Activated CD4-positive, alpha-beta T cell treated with anti-CD3 and anti-CD28 coated beads, Interleukin-2, amount 50 U/mL, for 48 hours (primary cell): ENCODE measurements around the gene UBQLN1.
"Not testable (repeated sequence)": the region's sequence is repeated elsewhere in the genome, so short reads cannot be mapped to it uniquely, and the experiment has no call there.

Experiments
- DNase-seq, 2 experiments: peaks; one replicate each; pipeline ENCODE4 v3.0.0-alpha.2; 2020

UBQLN1 gene

DNA sequence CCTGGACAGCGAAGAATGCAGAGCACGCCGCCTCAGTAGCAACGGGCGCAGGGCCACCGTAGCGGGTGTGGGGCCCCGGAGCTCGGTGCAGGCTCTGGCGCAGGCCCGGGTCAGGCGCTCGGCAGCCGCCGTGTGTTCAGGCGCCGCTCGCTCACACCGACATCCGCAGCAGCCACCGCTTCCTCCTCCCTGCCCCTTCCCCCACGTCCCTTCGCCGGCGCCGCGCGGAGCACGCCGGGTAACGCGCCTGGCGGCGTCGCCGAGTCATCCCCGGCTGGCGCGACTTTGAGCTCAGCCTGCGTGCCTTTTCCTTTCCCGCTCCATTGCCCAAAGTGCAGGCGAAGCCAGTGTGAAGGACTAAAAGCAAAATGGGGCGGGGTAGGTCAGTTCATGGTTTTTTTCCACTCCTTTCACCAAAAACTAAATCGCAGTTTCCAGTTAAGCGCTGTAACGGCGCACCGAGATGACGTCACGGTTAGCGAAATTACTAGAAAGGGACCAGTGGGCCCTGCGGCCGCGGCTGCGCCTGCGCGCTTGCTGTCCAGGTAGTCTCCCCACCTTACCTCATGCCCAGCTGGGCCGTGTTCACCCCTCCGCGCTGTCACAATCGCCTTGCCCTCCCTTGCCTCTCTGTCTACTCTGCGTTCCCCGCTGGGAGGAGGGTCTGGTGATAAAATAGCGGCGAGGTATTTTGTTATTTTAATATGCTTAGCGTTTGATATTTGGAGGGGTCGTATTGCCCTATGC, at the start of gene UBQLN1:
Gene UBQLN1, minus strand, starts transcription at position 191 of the 747 bp plus-strand sequence. CDS start 279 bp downstream, outside the sequence.
- DNase-seq = peak; percentile 90 to 93

DNA sequence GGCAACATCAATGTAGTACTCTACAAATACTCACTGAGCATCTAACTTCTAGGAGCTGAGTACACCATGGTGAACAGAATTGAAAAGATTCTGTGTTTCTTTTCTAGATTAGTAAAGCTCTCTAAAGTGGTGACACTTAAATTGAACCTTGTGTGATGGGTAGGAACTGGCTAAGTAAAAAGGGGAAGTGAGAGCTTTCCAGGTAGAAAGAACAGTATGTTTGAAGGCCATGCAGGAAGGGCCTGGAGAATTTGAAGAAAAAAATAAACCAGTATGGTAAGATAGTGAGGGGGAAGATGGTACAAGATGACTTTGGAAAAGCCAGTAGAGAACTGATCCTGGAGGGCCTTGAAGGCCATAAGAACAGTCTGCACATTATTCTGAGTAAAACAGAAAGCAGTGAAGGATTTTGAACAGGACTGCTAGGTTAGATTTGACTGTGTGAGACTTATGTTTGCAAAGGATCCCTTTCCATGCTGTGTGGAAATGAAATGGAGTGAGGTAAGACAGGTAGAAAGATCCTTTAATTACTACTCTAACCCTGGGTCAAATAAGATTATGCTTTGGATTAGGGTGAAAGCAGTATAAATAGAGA, 46.7 kb upstream of the UBQLN1 start:
- DNase-seq = no peak

DNA sequence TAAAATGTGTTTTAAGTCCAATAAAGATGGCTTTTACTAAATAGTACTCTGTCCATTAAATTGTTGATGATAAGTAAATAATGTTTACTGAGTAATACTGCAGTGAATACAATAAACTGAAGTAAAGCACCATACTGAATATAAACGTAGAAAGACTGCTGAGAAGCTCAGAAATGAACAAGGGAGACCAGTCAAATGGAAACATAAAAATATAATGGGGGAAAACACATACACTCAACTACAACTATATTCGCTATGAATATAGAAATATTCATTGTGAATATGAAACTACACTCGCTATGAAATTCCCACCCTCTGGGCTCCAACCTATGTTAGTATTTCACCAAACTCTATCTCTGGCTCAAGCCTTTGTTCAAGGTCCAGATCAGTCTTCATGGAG, 41.9 kb upstream of the UBQLN1 start:
- no peak for DNase-seq

DNA sequence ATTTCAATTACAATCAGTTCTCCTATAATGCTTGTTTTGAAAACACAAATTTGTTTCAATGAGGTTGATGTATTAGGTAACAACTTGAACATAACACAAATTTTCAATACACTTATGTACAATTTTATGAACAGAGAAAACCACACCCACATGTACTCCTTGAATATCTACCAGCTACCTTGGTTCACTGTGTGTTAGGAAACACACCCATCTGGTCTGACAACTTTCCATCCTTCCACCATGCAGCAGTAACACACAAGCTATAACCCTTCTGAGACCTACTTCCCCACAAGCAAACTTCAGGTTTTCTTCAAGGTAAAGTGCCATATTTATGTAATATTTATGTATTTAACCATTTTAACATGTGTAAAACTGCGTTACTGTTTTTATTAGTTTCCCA, 36.4 kb upstream of the UBQLN1 start:
- DNase-seq = no peak

- DNase-seq = no peak
These were observed 26.0 kb upstream of the UBQLN1 start for GRCh38 chr9:83733739-83734138.

DNA sequence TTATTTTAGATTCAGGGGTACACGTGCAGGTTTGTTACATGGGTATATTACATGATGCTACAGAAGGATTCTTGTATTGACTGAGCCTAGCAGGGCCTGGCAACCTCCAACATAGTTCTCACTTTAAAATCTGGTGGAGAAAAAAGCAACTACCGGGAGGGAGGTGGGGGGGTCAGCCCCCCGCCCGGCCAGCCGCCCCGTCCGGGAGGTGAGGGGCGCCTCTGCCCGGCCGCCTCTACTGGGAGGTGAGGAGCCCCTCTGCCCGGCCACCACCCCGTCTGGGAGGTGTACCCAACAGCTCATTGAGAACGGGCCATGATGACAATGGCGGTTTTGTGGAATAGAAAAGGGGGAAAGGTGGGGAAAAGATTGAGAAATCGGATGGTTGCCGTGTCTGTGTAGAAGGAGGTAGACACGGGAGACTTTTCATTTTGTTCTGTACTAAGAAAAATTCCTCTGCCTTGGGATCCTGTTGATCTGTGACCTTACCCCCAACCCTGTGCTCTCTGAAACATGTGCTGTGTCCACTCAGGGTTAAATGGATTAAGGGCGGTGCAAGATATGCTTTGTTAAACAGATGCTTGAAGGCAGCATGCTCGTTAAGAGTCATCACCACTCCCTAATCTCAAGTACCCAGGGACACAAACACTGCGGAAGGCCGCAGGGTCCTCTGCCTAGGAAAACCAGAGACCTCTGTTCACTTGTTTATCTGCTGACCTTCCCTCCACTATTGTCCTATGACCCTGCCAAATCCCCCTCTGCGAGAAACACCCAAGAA, 21.0 kb upstream of the UBQLN1 start:
- DNase-seq = not testable (repeated sequence)

DNA sequence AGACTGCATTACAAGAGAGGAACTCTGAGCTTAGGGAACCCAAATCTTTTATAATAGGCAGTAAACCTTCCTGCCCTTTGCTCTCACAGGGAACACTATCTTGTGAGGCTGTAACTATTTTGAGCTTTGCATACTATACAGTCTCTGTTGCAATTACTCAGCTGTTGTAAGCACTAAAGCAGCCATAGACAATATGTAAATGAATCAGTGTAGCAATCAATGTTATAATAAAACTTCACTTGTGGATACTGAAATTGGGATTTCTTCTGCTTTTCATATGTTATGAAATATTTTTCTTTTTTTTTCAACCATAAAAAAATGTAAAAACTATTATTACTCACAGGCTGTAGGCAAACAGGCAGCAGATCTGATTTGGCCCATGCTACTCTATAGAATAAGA, 16.7 kb upstream of the UBQLN1 start:
- no peak for DNase-seq

DNA sequence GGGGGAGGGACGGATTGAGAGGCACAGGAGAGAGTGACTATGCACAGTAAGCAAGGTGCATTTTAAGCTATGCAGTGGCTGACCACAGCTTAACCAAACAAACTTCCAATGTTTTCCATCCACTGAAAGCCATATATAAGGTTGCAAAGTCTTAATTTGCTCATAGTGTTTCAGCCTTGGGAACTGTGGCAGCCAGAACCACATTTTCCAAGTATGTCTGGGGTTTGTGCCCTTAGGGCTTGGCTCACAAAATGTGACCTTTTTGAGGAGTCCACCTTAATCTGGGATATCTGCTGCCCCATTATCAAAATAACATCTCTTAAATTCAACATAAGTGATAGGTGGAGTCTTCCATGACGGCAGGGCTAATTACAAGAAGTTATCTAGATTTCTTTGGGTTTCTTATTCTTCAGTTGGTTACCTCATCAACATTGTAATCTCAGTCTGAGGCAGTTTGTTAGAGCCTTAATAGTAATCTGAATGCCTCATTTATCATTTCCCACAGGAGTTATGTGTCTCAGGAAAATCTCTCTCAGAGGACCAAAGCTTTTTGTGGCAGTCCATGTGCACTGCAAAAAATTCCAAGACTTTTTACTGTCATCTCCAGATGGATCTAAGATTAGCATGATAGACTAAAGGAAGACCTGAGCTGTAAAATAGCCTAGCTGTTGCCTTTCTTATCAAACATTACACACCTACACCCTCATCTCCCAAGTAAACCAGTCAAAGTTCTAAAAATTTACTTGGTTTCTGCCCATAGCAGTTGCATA, 15.2 kb upstream of the UBQLN1 start:
- DNase-seq = no peak

GRCh38 chr9:83721509-83721908, 13.8 kb upstream of the UBQLN1 start:
- no peak for DNase-seq

DNA sequence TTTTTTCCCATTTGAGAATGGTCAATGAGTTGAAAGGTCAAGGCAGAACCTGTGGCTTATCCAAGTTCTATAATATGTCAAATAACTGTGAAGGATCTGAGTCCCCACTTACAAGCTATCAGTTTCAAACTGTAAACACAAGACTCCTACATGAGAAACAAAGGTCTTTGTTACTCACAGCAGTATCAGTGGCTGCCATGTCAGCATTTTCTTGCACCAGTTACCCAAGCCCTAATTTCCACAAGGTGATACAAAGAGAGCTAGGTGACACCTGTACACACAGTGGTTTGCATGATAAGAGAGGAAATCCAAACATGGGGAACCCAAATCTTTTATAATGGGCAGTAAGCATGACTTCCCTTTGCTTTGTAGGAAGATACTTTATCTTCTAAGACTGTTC, 8.0 kb upstream of the UBQLN1 start:
- DNase-seq = no peak

DNA sequence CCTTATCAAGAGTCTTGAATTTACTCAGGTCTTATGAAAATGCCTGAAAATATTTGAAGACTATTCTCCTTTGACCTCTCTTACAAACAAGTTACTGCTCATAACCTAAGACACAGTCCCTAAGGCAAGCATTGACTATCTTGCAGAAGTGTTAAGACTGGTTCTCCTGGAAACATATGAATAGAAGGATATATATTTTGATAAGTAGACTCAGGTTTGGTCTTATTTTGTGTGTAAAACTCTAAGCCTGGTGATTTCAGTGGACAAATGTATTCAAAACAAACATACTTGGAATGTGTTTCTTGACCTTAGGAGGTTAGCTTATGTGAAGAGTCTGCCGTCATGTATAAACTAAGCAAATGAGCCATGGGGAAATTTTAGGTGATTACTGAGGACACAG, 7.5 kb upstream of the UBQLN1 start:
- DNase-seq = no peak

DNA sequence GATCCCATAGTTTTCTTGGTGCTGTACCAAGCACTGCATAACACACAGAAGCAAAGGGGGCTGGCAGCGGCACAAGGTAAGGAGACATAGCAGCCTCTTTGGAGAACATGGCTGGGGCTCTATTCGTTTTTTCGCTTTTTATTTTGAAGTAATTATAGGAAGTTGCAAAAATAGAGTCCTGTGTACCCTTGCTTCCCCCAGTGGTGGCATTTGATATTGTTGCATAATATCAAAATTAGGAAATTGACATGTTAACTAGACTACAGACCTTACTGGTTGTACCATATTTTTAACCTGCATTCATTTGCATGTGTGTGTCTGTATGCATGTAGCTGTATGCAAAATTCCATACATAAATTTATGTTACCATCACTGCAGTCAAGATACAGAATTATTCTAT, 6.6 kb upstream of the UBQLN1 start:
- DNase-seq = no peak

DNA sequence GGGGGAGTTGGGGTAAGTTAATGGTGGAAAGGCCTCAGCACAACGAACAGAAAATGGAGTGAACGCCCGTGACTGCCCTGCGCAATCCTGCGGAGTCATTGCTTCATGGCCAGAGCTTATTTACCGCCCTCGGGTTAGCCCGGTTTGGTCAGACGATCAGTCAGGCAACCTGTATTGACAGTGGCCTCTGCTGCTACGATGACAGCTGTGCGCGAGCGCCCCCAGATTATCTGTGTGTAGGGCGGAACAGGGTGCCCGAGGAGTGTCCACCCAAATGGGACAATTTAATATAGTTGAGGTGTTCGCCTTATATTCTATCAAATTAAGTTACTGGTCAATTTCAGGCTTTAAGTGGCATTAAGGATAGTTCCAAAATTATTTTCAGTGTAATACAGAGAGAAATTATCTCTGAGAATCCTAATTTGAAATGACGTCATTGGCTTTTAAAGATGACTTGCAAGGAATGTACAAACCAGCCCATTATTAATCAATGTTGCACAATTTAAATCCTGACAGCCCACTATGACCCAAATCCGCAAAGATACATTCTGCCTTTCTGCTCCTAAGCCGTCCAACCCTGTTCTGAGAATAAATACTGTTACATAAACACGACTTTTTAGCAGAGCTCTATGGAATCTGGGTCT, 879 bp upstream of the UBQLN1 start:
- peak; percentile 52 to 66 for DNase-seq

DNA sequence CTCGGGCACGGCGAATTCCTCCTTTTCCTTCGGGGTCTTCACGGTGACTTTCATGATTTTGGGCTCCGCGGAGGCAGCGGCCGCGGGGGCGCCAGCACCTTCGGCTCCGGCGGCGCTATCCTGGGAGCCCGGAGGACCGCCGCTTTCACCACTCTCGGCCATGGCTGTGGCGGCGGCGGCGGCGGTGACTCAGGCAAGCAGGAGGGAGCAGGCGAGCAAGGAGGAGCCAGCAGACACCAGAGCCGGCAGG, 315 bp downstream of the UBQLN1 start:
- peak; percentile 78 to 80 for DNase-seq

DNA sequence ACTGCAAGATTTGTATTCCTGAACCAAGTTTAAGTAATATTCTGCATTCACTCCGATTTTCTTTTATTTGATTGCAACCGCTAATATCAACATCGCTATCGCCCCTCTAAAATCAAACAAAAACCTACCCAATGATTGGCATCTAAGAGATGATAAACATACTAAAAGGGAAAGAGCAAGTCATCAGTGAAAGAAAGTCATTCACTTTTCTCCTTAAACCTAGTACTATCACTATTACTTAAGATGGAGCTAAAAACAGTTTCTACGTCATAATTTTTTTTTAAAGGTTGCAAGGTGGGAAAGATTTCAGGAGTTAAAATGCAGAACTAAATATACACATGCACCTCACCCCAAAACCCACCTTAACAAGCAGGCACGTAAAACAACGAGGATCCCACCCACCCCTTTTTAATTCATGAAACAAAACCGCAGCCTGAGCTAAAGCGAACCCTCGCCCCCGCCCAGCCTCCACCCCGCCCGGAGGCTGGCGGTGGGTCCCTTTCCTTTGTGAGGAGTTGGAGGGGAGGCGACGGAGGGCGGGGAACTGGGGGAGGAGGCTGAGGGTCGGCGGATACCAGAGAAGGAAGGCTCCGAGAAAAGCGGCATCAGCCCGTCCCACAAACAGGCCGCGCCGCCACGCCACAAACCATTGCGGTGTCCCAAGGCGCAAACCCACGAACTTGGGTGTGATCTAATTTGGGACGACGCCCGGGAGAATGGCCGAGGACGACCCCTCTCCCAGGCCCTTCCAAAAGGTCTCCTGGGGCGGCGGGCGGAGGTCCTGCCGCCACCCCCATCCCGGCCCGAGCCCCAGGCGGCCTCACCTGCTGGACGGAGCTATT, 861 bp downstream of the UBQLN1 start:
- peak; percentile 66 to 75 for DNase-seq

- peak; percentile 23 to 35 for DNase-seq
These were observed 2.5 kb downstream of the UBQLN1 start for GRCh38 chr9:83705219-83705651.

DNA sequence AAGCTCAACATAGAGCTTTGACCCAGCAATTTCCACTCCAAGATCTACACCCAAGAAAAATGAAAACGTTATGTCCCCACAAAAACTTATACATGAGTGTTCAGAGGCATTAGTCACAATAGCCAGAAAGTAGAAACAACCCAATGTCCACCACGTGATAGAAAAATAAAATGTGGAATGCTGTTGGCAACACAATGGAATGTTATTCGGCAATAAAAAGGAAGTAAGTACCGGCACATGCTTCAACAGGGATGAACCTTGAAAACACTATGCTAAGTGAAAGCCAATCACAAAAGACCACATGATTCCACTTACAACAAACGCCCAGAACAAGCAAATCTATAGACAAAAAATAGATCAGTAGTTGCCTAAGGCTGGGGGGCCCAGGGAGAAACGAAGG, 6.0 kb downstream of the UBQLN1 start:
- DNase-seq = no peak

DNA sequence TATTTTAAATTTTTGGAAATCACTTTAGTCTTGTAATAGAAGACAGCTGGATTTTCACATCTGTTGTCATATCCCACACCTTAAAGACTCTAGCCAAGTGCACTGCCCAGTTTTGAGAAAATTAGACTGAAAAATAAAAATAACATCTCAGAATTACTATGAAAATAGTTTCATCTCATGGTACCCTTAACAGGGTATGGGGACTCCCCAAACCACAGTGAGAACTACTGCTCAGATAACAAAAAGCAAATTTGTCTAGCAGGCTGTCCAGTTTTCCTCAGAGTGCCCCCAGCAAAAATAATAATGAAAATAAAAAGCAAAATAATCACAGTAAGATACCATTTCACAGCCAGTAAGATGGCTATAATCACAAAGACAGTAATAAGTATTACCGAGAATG, 6.5 kb downstream of the UBQLN1 start:
- no peak for DNase-seq

DNA sequence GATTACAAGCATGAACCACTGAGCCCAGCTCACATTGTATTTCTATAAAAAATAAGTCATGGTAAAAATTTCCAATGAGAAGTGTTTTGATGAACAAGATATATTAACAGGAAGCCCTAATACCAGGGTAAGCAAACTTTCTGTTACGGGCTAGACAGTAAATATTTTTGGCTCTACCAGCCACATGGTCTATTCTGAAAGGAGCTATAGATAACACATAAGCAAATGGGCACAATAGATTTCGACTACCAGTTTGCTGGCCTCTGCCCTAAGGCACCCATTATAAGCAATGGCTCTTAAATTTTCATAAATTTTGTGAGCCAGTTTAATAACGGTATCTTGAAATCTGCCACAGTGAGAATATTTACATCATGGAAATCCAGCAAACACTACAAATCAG, 8.1 kb downstream of the UBQLN1 start:
- no peak for DNase-seq

- peak; percentile 7 to 15 for DNase-seq
These were observed 8.7 kb downstream of the UBQLN1 start for GRCh38 chr9:83698976-83699585.

GRCh38 chr9:83691492-83691891, 16.3 kb downstream of the UBQLN1 start:
- DNase-seq = no peak

- DNase-seq = no peak
These were observed 18.8 kb downstream of the UBQLN1 start for GRCh38 chr9:83688921-83689320.
